HG03457 (cell line): Measurements from ENCODE around the gene ARSB.

Source experiments
- ATAC-seq: cut with Tn5 transposase; IDR thresholded peaks from one replicate; pipeline ENCODE4 v1.9.1; 2021; ENCODE audit warnings: moderate number of reproducible peaks; ENCODE audit not compliant: unreplicated experiment

Gene ARSB

DNA sequence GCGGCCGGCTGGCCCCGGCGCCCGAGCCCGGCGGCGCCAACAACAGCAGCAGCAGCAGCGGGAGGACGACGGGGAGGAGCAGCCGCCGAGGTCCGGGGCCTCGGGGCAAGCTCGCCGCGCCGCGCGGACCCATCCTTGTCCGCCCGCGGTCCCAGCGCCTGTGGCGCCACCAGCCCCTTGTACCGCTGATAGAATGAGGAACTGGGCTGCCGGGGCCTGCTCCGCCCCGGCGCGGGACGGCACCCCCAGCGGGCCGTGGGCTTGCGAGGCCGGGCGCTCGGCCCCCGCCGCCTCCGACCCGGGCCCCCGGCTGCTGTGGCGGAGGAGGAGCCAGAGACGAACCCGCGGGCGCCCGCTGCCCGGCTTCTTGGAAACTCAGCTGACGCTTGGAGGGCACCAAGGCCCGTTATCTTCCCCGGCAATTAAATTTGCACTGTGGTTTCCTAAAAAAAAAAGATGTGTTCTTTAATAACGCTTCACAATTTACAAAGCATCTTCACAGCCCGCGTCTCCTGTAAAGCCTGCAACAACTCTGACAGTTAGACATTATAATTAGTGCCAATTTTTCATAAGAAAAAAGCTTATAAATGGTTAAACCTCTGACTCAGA, at the start of gene ARSB:
Gene ARSB, minus strand, starts transcription at position 195 of the 609 bp plus-strand sequence. Its CDS starts 62 bp downstream, at position 133.
- ATAC-seq: peak; percentile 38

DNA sequence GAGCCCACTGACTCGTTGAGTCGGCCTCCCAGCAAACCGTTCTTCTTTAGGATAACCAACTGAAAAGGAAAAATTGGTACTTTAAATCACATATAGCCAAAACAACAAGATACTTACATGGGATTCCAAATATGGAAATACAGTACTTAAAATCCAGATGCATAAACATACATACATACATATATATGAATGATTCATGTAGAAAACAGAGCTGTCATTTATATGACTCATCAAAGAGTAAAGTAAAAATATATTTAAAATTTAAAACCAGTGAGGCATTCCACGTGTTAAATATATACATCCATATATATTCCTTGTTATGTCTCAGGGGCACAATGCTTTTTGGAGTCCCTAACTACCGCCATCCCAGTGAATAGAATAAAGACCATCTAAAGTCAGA, 47.7 kb upstream of the ARSB start:
- ATAC-seq: no peak

DNA sequence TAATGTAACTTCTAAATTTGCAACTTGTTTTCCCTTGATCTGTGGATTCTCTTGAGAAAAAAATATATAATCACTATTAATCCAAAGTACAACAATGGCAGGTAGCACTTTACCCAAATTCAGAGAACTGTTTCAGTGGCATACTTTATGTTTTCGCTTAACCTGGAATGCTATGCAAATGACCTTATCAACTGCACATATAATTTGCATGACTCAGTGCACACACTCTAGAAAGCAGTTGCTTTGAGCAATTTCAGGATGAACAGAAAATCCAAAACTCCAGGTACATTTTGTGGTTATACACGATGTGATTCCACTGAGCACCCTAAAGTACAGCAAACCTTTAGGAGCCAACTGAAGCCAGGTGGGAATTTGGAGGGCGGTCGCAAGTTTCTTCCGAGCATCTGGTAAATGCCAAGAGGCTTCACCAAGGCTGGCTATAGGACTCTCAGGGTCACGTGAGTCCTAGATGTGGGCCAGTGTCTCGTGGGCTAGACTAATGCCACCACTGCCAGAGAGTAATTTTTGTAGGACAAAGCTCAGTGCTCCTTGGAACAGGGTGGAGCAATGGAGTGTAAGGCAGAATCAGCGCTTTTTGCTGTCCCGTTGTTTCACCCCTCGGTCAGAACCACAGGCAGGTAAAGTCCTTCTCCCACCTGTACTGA, 47.1 kb upstream of the ARSB start:
- ATAC-seq: no peak

DNA sequence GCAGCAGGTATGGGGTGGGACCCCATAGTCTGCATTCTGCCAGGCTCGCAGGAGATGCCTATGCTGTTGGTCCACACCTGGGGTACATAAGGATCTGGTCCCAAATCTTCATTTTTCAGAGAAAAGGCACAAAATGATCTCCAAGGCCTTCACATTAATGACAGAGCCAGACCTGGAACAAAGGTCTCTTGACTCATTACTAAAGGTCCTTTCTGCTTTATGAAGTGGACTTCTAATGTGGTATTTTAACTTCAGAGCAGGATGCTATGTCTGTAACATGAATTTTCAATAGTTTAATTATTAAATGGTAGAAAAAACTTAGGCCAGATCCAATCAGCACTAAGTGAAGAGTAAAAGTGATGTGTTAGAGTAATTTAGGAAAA, 46.4 kb upstream of the ARSB start:
- no peak for ATAC-seq

DNA sequence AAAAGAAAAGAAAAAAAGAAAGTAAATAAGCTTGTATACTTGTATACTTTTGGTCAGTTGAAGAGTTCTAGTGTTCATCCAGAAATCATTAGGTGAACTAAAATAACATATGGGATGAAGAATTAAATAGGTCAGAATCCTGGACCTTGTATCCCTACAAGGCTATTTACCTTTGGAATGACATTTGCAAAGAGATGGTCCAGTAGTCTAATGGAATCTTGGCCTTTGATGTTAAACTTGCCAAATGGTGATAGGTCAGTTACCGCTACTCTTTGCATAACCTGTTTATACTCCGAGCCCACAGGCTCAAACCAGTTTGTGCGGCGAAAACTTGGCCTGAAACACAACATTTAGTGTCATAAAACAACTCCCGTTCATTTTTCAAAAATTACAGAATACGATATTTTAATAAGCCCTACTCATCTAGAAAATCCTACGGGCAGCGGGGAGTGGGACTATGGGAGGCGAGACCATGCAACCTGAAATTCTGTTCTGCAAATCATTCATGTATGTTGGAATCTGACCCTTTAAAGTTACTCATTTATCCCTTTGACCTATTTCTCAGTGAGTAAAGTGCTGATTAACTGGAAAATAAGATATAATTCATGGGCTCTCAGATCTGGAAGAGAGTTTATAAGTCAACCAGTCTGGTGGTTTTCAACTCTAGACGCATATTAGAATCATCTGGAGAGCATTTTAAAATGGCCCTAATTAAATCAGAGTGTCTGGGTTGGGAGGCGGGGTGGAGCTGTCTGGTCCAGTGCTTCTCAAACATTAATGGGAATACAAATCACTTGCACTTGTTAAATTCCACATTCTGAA, 45.8 kb upstream of the ARSB start:
- ATAC-seq: no peak

DNA sequence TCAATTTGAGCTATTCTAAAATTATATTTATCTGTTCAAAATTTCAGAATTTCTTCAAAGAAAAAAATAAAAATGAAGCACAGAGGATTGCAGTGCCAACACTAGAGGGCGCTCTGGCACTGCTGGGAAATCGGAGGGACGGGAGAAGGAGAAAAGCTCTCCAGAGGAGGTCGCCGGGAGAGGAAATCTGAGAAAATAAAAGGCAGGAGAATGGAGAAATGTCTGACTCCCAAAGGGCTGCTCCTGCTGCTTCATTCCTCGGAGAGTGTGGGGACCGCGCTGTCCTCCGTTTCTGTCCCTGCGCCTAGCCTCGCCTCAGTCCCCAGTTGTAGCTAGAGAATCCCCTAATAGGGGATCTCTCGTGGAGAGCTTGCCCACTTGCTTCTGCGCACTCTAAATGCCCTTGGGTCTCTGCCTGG, 40.0 kb upstream of the ARSB start:
- ATAC-seq: no peak

DNA sequence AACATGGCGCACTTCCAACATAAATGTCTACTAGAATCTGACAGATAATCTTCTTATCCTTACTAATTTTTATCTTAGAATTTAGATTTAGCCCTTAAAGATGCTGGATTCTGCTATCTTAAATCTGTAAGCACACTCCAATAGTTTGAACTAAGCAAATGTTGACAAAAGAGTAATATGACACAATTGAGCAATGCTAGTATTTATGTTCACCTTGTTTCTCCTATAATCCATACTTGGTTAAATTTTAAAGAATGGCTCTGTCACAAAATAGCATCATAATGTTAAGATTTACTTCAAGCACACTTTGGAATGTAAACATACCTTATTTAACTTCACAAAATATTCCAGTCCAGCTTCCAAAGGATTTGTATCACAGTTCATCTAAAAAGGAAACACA, 38.8 kb upstream of the ARSB start:
- no peak for ATAC-seq

DNA sequence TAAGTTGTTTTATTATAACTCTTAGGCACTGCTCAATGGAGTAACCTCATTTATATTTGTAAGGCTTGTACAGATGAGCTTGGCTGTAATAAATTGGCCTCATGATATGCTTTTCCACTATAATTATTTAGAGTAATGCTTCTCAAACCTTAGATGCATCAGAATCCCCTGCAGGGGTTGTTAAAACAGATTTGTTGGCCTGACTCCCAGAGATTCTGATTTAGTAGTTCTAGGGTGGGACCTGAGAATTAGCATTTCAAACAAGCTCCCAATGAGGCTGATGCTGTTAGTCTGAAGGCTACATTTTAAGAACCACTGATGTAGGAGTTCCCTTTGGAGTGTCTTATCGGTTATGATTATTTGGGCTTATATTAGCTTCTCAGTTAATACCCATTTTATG, 38.2 kb upstream of the ARSB start:
- ATAC-seq: no peak

DNA sequence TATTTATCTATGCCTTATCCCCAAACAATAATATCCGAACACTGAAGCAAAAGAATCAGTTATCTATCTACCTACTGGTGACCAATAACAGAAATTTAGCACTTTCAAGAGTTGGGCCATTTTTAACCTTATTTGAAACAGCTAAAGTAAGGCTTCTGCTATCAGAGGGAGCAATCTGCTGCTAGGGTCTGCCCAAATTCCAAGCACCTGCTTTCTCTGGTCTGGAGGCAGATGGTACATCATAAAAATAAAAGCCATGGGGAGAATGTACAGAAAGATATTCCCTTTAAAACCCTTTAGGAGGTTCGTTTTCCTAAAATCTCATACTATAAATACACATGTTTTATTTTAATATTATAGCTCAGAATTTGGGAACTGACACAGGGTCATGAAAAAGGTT, 37.7 kb upstream of the ARSB start:
- no peak for ATAC-seq

DNA sequence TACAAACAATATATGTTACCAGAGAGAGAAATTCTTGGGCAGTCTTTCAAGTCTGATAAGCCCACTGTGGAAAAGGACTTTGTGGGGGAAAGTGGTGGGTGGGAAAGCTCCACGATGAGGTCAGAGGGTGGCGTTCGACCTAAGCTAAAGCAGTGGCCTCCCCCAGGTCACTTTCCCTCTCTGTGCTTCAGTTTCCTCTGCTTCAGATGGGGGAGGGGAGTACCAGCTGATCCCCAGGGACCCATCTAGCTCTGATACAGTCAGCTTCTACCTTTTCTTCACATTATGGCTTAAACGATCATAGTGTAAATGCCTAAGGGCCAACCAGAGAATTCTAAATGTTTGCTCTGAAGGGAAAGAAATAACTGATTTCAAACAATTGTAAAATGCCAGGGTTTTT, 36.6 kb upstream of the ARSB start:
- no peak for ATAC-seq

DNA sequence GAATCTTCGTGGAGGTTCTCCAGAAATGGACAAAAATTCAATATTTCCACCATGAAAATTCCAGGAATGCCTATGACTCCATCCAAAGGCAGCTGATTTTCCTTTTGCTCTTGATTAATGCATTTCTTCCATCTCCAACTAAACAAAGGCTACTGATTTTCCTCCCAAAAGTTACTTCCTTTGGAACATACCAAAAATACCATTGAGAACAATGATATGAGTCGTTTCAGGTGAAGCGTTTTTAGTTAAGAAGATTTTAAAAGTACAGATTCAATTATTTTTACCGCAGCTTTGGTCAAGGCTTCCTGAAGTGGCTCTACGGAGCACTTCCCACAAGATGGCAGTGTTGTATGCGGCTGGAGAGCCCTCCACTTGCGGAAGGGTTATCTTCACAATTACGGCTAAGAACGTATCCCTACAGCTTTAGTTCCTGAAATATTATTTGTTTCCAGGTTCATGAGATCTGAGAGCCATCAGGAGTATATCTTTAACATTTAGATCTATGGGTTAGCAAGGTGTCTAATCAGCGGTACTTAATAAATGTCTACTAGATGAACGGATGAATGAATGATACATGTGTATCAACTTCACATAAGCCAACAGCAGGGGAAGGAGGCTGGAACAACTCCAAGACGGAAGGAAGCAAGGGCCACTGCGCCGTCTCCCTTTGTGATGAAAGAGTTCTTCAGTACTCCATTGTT, 35.9 kb upstream of the ARSB start:
- ATAC-seq: no peak

DNA sequence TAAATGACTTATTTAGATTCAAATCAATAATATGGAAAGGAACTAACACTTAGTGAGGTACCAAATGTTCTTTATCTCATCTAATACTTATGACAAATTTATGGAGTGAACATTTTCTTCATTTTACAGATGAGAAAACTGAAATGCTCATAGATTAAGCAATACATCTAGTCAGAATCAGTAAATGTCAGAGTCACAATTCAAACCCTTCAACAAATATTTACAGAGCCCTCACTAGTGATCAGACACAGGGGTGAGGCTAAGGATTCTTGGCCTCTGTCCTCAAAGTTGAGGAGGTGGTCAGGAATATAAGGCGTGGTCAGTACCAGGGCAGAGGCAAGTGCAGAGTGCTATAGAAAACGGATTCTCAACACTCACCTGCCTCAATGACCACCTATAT, 29.5 kb upstream of the ARSB start:
- no peak for ATAC-seq

DNA sequence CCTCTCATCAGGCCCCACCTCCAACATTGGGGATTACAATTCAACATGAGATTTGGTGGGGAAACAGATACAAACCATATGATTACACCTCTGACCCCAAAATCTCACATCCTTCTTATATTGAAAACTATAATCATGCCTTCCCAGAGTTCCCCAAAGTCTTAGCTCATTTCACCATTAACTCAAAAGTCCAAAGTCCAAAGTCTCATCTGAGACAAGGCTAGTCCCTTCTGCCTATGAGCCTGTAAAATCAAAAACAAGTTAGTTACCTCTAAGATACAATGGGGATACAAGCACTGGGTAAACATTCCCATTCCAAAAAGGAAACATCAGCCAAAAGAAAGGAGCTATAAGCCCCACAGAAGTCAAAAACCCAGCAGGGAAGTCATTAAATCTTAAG, 26.8 kb upstream of the ARSB start:
- no peak for ATAC-seq

DNA sequence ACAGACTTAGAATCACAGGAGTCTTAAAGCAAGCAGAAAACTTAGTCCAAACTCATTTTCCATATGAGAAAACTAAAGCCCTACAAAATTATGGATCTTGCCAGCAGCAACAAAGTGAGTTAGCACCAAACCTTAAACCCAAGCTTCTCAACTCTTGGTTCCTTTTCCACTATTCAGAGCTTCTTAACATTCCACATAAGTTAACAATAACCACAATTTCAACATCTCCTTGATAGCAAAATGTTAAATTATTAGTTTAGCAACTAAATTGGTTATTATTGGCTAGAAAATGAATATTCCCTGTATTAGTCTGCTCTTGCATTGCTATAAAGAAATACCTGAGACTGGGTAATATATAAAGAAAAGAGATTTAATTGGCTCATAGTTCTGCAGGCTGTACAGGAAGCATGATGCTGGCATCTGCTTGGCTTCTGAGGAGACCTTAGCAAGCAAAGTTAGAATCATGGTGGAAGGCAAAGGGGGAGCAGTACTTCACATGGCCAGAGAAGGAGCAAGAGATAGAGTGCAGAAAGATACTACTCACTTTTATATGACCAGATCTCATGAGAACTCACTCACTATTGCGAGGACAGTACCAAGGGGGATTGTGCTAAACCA, 26.2 kb upstream of the ARSB start:
- ATAC-seq: no peak

DNA sequence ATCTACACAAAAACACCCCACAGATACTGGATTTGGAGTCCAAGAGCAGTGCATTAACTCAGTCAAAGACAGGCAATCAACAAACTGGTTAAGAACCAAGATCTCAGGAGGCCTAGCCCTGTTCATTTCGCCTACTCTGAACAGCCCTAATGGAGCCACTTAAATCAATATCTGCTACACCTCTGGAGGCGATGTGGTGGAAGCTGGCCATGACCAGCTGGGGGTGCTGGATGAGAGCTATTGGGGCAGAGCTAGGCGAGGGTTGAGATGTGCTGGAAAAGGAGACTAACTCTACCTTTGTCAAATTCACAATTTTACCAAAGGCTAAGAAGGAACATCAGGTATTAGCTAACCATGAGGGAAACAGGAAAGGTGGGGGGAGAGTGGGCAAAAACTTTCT, 23.3 kb upstream of the ARSB start:
- ATAC-seq: no peak

DNA sequence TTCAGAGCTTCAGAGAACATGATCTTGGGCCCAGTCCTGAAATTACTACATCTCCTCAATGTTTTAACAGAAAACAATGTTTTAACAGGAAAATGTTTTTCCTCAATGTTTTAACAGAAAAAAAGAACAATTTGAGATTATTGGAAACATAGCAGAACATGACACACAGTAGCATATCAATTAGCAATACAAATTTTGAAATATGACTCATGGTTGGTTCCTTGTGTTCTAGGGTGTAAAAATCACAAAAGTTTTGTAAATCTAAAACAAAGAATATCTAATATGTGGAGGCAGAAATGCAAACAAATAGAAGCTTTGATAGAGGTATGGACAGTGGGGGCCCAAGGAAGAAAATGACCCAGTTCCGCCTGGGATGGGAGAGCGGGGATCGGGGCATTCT, 22.8 kb upstream of the ARSB start:
- ATAC-seq: no peak

DNA sequence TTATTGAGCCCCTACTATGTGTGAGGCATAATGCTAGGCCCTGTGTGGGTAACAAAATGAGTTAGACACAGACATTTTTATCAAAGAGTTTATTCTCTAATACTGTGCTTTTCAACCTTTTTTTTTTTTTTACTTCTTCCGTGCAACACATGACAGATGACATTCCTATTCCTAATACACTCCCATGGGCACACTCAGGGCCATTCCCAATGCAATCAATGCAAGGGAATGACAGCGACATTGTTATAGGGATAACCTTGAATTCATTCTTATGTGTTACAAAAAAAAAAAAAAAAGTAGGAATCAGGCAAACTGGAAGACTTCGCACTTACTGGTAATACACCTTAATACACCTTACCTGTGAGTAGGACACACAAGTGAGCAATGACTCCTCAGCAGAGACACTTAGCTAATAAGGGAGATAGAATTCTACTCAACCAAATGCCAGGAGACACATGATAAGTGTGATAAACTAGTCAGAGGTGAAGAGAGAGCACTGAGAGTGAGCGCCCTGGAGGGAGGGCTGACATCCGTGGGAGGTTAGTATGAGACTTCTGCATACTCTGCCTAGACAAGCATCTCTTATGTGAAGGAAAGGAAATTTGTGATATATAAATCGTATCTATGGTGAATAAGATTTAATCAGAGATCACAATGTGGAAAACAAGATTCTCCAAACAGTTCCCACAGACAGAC, 21.0 kb upstream of the ARSB start:
- ATAC-seq: no peak

DNA sequence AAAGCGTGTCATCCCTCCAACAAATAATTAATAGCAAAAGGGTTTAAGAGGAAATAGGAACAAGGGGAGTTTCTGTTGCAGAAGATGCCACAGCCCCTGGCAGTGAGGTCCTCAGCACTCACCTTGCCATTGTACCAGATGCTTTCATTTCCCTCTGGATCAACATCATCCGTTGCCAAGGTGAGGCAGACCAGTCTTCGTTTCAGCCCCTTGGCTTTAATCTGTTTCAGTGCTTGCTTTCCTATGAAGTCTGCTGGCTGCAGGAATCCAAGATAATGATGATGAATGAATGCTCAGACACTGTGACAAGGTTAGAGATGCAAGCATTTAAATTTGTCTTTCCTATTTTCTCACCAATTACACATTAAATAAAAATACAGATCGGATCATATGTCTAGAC, 20.0 kb upstream of the ARSB start:
- ATAC-seq: no peak

DNA sequence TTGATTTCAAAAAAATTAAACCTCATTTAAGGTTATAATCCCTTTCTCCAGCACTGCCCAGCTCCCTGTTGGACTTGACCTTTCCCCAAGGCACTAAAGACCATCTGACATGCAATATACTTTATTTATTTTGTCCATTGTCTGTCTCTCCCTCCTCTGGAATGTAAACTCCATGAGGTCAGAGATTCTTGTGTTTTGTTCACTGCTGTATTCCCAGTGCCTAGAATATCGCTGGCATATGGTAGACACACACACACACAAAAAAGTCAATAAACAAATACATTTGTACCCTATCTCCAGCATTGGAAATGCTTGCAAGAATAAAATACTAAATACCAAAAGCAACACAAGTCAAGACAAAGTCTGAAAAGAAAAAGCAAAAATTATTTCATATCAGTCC, 17.3 kb upstream of the ARSB start:
- ATAC-seq: no peak

DNA sequence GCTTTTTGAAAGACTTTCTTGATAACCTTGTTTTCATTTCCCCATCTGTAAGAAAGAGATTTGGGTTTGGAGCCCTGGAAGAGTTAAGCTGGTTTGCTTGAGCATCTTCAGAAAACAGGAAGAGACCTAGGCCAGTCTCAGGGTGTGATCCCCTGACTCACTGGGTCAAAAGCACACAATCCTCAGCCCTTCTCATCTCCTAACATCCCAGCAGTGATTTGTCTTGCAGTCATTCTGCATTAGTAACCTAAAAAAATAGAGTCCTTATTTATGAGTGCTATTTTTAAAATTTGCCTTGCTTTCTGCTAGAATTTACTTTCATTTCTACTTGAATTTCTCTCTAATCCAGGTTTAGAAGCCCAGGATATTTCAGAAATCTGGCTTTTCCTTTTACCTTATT, 16.4 kb upstream of the ARSB start:
- no peak for ATAC-seq

DNA sequence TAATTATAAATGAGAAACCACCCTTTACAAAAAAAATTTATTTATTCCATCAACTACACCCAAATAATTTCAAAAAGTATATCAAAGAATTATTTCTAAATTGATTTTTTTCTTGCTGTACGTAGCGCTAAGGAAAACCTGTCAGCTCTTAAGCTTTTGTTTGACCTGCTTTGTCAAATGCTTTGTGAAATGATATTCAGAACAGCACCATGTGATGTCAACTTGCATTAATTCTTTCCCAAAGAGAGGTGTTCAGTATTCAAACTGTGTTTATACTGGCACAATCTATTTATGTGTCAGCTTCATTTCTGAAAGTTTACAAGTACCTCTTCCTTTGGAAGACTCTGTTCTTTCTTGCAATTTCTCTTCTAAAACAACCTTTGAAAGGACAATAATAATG, 12.0 kb upstream of the ARSB start:
- no peak for ATAC-seq
